ENCODE measurements around the gene SPRN.
"Not testable (repeated sequence)": the region's sequence is repeated elsewhere in the genome, so short reads cannot be mapped to it uniquely, and the experiment has no call there.

Gene SPRN

GRCh38 chr10:133424601-133425000, at the start of gene SPRN:
SPRN (minus strand) TSS chr10:133424625; CDS start chr10:133423681, 944 bp downstream.
- DNase-seq (ENCODE audit: low spot score), result not testable (repeated sequence)

GRCh38 chr10:133474027-133474426, 49.6 kb upstream of the SPRN start:
- no peak for DNase-seq (ENCODE audit: low spot score)

GRCh38 chr10:133473270-133473669, 48.8 kb upstream of the SPRN start:
- no peak for DNase-seq (ENCODE audit: low spot score)

GRCh38 chr10:133471300-133472109, 47.1 kb upstream of the SPRN start:
- DNase-seq (ENCODE audit: low spot score), result no peak

- DNase-seq (ENCODE audit: low spot score), result not testable (repeated sequence)
These were observed 44.8 kb upstream of the SPRN start for GRCh38 chr10:133469205-133469604.

- DNase-seq (ENCODE audit: low spot score), result no peak
These were observed 43.0 kb upstream of the SPRN start for GRCh38 chr10:133467286-133467911.

GRCh38 chr10:133466683-133467275, 42.4 kb upstream of the SPRN start:
- DNase-seq (ENCODE audit: low spot score), result no peak

- no peak for DNase-seq (ENCODE audit: low spot score)
These were observed 41.6 kb upstream of the SPRN start for GRCh38 chr10:133465950-133466474.

GRCh38 chr10:133465191-133465949, 40.9 kb upstream of the SPRN start:
- no peak for DNase-seq (ENCODE audit: low spot score)

GRCh38 chr10:133464582-133465031, 40.2 kb upstream of the SPRN start:
- DNase-seq (ENCODE audit: low spot score), result no peak

- DNase-seq (ENCODE audit: low spot score), result no peak
These were observed 38.3 kb upstream of the SPRN start for GRCh38 chr10:133462512-133463305.

- DNase-seq (ENCODE audit: low spot score), result no peak
These were observed 37.4 kb upstream of the SPRN start for GRCh38 chr10:133461841-133462240.

GRCh38 chr10:133461027-133461426, 36.6 kb upstream of the SPRN start:
- DNase-seq (ENCODE audit: low spot score), result no peak

- no peak for DNase-seq (ENCODE audit: low spot score)
These were observed 35.9 kb upstream of the SPRN start for GRCh38 chr10:133460208-133460769.

- no peak for DNase-seq (ENCODE audit: low spot score)
These were observed 35.2 kb upstream of the SPRN start for GRCh38 chr10:133459454-133460207.

- no peak for DNase-seq (ENCODE audit: low spot score)
These were observed 34.5 kb upstream of the SPRN start for GRCh38 chr10:133458710-133459453.

- DNase-seq (ENCODE audit: low spot score), result no peak
These were observed 33.7 kb upstream of the SPRN start for GRCh38 chr10:133458021-133458709.

GRCh38 chr10:133457100-133457841, 32.8 kb upstream of the SPRN start:
- no peak for DNase-seq (ENCODE audit: low spot score)

Measured in globus pallidus (tissue), 1 donor.